ENCODE data around the gene SLMAP. TPM values are rescaled to one million over a fixed set of nuclear protein-coding genes. Genes with fewer than 3 reads are reported as not detected.

Gene SLMAP
- polyA plus RNA-seq (2013): 26.7 and 28.1 TPM in 2 replicates

GRCh38 chr3:57755741-57756527 is at the start of gene SLMAP:
SLMAP (plus strand) TSS chr3:57756309; CDS start chr3:57757652, 1,343 bp downstream.
- no peak within 1 kb of the TSS for H2BK12ac ChIP-seq (ENCODE audit: low read length)
- peaks cover 3 to 5% of the 10 kb centered on the region in 2 experiments for H3K4me1 ChIP-seq (ENCODE audit: control insufficient read depth in 1 of 2, insufficient read depth in 2 of 2, low read length in 2 of 2)
- H2AK5ac ChIP-seq (ENCODE audit: low read length): peak within 1 kb of the TSS; percentile 31
- H3K79me1 ChIP-seq (ENCODE audit: low read length): peaks cover 10% of the 10 kb centered on the region
- peak within 1 kb of the TSS; percentile 64 for H3K18ac ChIP-seq (ENCODE audit: low read length)
- peak; percentile 95 to 97 for DNase-seq
- peak within 1 kb of the TSS; percentile 75 for H4K91ac ChIP-seq (ENCODE audit: low read depth, low read length)
- peak within 1 kb of the TSS; percentile 88 for H4K12ac ChIP-seq (ENCODE audit: low read depth, low read length)
- H3K9me3 ChIP-seq (ENCODE audit: insufficient read depth, low read depth, low read length): no peaks in the 10 kb centered on the region
- H3K14ac ChIP-seq (ENCODE audit: low read length): peak within 1 kb of the TSS; percentile 84
- peaks cover 14% of the 10 kb centered on the region for H3K79me2 ChIP-seq (ENCODE audit: control insufficient read depth, insufficient read depth, low read length, poor library complexity)
- H3K4me2 ChIP-seq (ENCODE audit: low read length): peak within 1 kb of the TSS; percentile 87
- H3K23ac ChIP-seq (ENCODE audit: low read length): no peak within 1 kb of the TSS
- H2BK5ac ChIP-seq (ENCODE audit: low read depth, low read length, poor library complexity): peak within 1 kb of the TSS; percentile 57
- WGBS (ENCODE audit: extremely low coverage, insufficient coverage, insufficient read length): no CpG with 5 or more reads among the region's 48 CpGs
- H3K36me3 ChIP-seq (ENCODE audit: control insufficient read depth in 1 of 2, insufficient read depth in 2 of 2, low read length in 2 of 2): peaks cover 0 to 5% of the 10 kb centered on the region in 2 experiments
- H3K27ac ChIP-seq (ENCODE audit: low read depth, low read length): peak within 1 kb of the TSS; percentile 55
- H3K27me3 ChIP-seq (ENCODE audit: insufficient read depth, low read length): no peaks in the 10 kb centered on the region
- peak within 1 kb of the TSS; percentile 70 for H3K4ac ChIP-seq (ENCODE audit: low read depth, low read length)
- H2BK120ac ChIP-seq (ENCODE audit: insufficient read depth, low read length, poor library complexity): peak within 1 kb of the TSS; percentile 23
- peak within 1 kb of the TSS; percentile 93 for H3K4me3 ChIP-seq (ENCODE audit: low read depth, low read length)
- peak within 1 kb of the TSS; percentile 55 for H3K9ac ChIP-seq (ENCODE audit: low read length)
- H4K8ac ChIP-seq (ENCODE audit: low read depth, low read length): peak within 1 kb of the TSS; percentile 91
- H2AFZ ChIP-seq (ENCODE audit: insufficient read depth, low read length, poor library complexity): peak within 1 kb of the TSS; percentile 68

- H3K27me3 ChIP-seq (ENCODE audit: insufficient read depth, low read length): no peaks in the 10 kb centered on the region
- H2AFZ ChIP-seq (ENCODE audit: insufficient read depth, low read length, poor library complexity): no peak overlapping the region
- no peak overlapping the region for H3K4me3 ChIP-seq (ENCODE audit: low read depth, low read length)
- peak in 1 of 2 donors; percentile 21 for DNase-seq
- no peak overlapping the region for H3K27ac ChIP-seq (ENCODE audit: low read depth, low read length)
- no peak overlapping the region for H4K91ac ChIP-seq (ENCODE audit: low read depth, low read length)
- H2BK5ac ChIP-seq (ENCODE audit: low read depth, low read length, poor library complexity): no peak overlapping the region
- WGBS (ENCODE audit: extremely low coverage, insufficient coverage, insufficient read length): no CpG with 5 or more reads among the region's 3 CpGs
- no peak overlapping the region for H3K9ac ChIP-seq (ENCODE audit: low read length)
- H3K14ac ChIP-seq (ENCODE audit: low read length): no peak overlapping the region
- no peaks in the 10 kb centered on the region for H3K36me3 ChIP-seq (ENCODE audit: control insufficient read depth in 1 of 2, insufficient read depth in 2 of 2, low read length in 2 of 2)
- no peak overlapping the region for H4K12ac ChIP-seq (ENCODE audit: low read depth, low read length)
- no peak overlapping the region for H2BK12ac ChIP-seq (ENCODE audit: low read length)
- H2BK120ac ChIP-seq (ENCODE audit: insufficient read depth, low read length, poor library complexity): no peak overlapping the region
- H3K79me2 ChIP-seq (ENCODE audit: control insufficient read depth, insufficient read depth, low read length, poor library complexity): no peaks in the 10 kb centered on the region
- no peak overlapping the region for H3K4ac ChIP-seq (ENCODE audit: low read depth, low read length)
- no peaks in the 10 kb centered on the region for H3K4me1 ChIP-seq (ENCODE audit: control insufficient read depth in 1 of 2, insufficient read depth in 2 of 2, low read length in 2 of 2)
- H3K23ac ChIP-seq (ENCODE audit: low read length): no peak overlapping the region
- no peak overlapping the region for H3K4me2 ChIP-seq (ENCODE audit: low read length)
- H3K9me3 ChIP-seq (ENCODE audit: insufficient read depth, low read depth, low read length): no peaks in the 10 kb centered on the region
- no peaks in the 10 kb centered on the region for H3K79me1 ChIP-seq (ENCODE audit: low read length)
- no peak overlapping the region for H2AK5ac ChIP-seq (ENCODE audit: low read length)
- H3K18ac ChIP-seq (ENCODE audit: low read length): no peak overlapping the region
- no peak overlapping the region for H4K8ac ChIP-seq (ENCODE audit: low read depth, low read length)
Measured at GRCh38 chr3:57706462-57706861, 49.6 kb upstream of the SLMAP start.

GRCh38 chr3:57709031-57709430 is 47.1 kb upstream of the SLMAP start:
- Histone ChIP-seq H3K27me3 (ENCODE audit: insufficient read depth, low read length) (no peaks in the 10 kb centered on the region), H3K9ac (ENCODE audit: low read length) (no peak overlapping the region), H4K12ac (ENCODE audit: low read depth, low read length) (no peak overlapping the region), H3K36me3 (ENCODE audit: control insufficient read depth in 1 of 2, insufficient read depth in 2 of 2, low read length in 2 of 2) (no peaks in the 10 kb centered on the region), H3K4me3 (ENCODE audit: low read depth, low read length) (no peak overlapping the region), H3K27ac (ENCODE audit: low read depth, low read length) (no peak overlapping the region), H4K91ac (ENCODE audit: low read depth, low read length) (no peak overlapping the region), H3K9me3 (ENCODE audit: insufficient read depth, low read depth, low read length) (no peaks in the 10 kb centered on the region), H3K14ac (ENCODE audit: low read length) (no peak overlapping the region), H3K4ac (ENCODE audit: low read depth, low read length) (no peak overlapping the region), H3K4me2 (ENCODE audit: low read length) (no peak overlapping the region), H2AFZ (ENCODE audit: insufficient read depth, low read length, poor library complexity) (no peak overlapping the region), H2AK5ac (ENCODE audit: low read length) (no peak overlapping the region), H3K79me1 (ENCODE audit: low read length) (no peaks in the 10 kb centered on the region), H3K18ac (ENCODE audit: low read length) (no peak overlapping the region), H2BK120ac (ENCODE audit: insufficient read depth, low read length, poor library complexity) (no peak overlapping the region), H3K23ac (ENCODE audit: low read length) (no peak overlapping the region), H3K79me2 (ENCODE audit: control insufficient read depth, insufficient read depth, low read length, poor library complexity) (no peaks in the 10 kb centered on the region), H3K4me1 (ENCODE audit: control insufficient read depth in 1 of 2, insufficient read depth in 2 of 2, low read length in 2 of 2) (no peaks in the 10 kb centered on the region), H2BK5ac (ENCODE audit: low read depth, low read length, poor library complexity) (no peak overlapping the region), H2BK12ac (ENCODE audit: low read length) (no peak overlapping the region), H4K8ac (ENCODE audit: low read depth, low read length) (no peak overlapping the region)
- WGBS (ENCODE audit: extremely low coverage, insufficient coverage, insufficient read length): no CpG with 5 or more reads among the region's 2 CpGs
- no peak for DNase-seq

GRCh38 chr3:57709559-57709958 is 46.5 kb upstream of the SLMAP start:
- Histone ChIP-seq H3K79me2 (ENCODE audit: control insufficient read depth, insufficient read depth, low read length, poor library complexity) (no peaks in the 10 kb centered on the region), H3K9me3 (ENCODE audit: insufficient read depth, low read depth, low read length) (no peaks in the 10 kb centered on the region), H3K4me1 (ENCODE audit: control insufficient read depth in 1 of 2, insufficient read depth in 2 of 2, low read length in 2 of 2) (no peaks in the 10 kb centered on the region), H3K4me2 (ENCODE audit: low read length) (no peak overlapping the region), H2BK120ac (ENCODE audit: insufficient read depth, low read length, poor library complexity) (no peak overlapping the region), H2BK5ac (ENCODE audit: low read depth, low read length, poor library complexity) (no peak overlapping the region), H4K91ac (ENCODE audit: low read depth, low read length) (no peak overlapping the region), H3K18ac (ENCODE audit: low read length) (no peak overlapping the region), H3K4me3 (ENCODE audit: low read depth, low read length) (no peak overlapping the region), H4K12ac (ENCODE audit: low read depth, low read length) (no peak overlapping the region), H3K27ac (ENCODE audit: low read depth, low read length) (no peak overlapping the region), H3K9ac (ENCODE audit: low read length) (no peak overlapping the region), H3K79me1 (ENCODE audit: low read length) (no peaks in the 10 kb centered on the region), H3K4ac (ENCODE audit: low read depth, low read length) (no peak overlapping the region), H2AK5ac (ENCODE audit: low read length) (no peak overlapping the region), H2AFZ (ENCODE audit: insufficient read depth, low read length, poor library complexity) (no peak overlapping the region), H2BK12ac (ENCODE audit: low read length) (no peak overlapping the region), H3K14ac (ENCODE audit: low read length) (no peak overlapping the region), H3K23ac (ENCODE audit: low read length) (no peak overlapping the region), H3K27me3 (ENCODE audit: insufficient read depth, low read length) (no peaks in the 10 kb centered on the region), H3K36me3 (ENCODE audit: control insufficient read depth in 1 of 2, insufficient read depth in 2 of 2, low read length in 2 of 2) (no peaks in the 10 kb centered on the region), H4K8ac (ENCODE audit: low read depth, low read length) (no peak overlapping the region)
- DNase-seq: no peak
- WGBS (ENCODE audit: extremely low coverage, insufficient coverage, insufficient read length): no CpG with 5 or more reads among the region's 2 CpGs
